C4-2B (cell line): ENCODE results near the gene CD101.

Experiments used
- ZFX ChIP-seq: fragments of 450-650 bp; IDR thresholded peaks from 2 replicates; pipeline ENCODE4 v1.6.1; 2017
- TF ChIP-seq, protein P1 (sequence below): fragments of 450-650 bp; conservative IDR thresholded peaks from 2 replicates; pipeline ENCODE4 v1.5.1; 2017; ENCODE audit warnings: mild to moderate bottlenecking

DNA sequence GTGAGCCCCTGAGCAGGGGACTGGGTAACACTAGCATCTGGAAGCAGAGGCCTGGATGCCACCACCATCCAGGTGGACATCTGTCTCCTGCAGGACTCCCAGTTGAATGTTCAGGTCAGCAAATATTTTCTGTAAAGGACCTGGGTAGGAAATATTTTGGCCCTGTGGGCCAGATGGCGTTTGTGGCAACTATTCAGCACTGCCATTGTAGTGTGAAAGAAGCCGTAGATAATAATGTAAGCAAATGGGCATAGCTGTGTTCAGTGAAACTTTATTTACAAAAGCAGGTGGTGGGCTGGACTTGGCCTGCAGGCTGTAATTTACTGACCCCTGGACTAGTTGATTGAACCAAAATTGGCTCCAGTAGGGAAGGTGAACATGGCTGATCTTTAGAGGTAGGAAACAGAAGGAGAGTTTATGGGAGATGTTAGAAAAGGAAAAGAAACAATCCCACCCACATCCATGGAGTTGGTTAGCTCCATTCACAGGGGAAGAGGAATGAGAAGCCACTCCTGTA lies 20.0 kb upstream of the CD101 start:
- TF ChIP-seq, protein P1, sequence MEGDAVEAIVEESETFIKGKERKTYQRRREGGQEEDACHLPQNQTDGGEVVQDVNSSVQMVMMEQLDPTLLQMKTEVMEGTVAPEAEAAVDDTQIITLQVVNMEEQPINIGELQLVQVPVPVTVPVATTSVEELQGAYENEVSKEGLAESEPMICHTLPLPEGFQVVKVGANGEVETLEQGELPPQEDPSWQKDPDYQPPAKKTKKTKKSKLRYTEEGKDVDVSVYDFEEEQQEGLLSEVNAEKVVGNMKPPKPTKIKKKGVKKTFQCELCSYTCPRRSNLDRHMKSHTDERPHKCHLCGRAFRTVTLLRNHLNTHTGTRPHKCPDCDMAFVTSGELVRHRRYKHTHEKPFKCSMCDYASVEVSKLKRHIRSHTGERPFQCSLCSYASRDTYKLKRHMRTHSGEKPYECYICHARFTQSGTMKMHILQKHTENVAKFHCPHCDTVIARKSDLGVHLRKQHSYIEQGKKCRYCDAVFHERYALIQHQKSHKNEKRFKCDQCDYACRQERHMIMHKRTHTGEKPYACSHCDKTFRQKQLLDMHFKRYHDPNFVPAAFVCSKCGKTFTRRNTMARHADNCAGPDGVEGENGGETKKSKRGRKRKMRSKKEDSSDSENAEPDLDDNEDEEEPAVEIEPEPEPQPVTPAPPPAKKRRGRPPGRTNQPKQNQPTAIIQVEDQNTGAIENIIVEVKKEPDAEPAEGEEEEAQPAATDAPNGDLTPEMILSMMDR: no peak
- TF ChIP-seq ZFX: no peak
